ENCODE results near the gene TRIM46. TPM values are rescaled to one million over a fixed set of nuclear protein-coding genes. Genes with fewer than 3 reads are reported as not detected.

TRIM46 gene
- total and polyA plus RNA-seq, 9 of the 15 experiments (the other 6 are each of a cell fraction or from before 2014, with no cell fraction given) = 0.05 to 0.60 (median 0.16) TPM; not detected in 3

GRCh38 chr1:155226910-155227260, 53.2 kb downstream of the TRIM46 start (continued):
- no peak for TF ChIP-seq ZNF407 (IDR thresholded peaks at IDR 0.05; ENCODE audit: low read depth)
- TF ChIP-seq CBX5 (IDR thresholded peaks at IDR 0.05; ENCODE audit: borderline replicate concordance, low read depth) = no peak
- no peak for TF ChIP-seq EZH2 (IDR thresholded peaks at IDR 0.05; ENCODE audit: borderline replicate concordance, low read depth, low read length)
- 0 out of 2 replicates have a peak, but pooled peaks have one; percentile 42 for TF ChIP-seq ARID4B (CRISPR knock-in tag; IDR thresholded peaks at IDR 0.05)
- peak; percentile 48 for TF ChIP-seq GABPB1 (CRISPR knock-in tag; IDR thresholded peaks at IDR 0.05)
- peak; percentile 84 to 94 for TF ChIP-seq E2F6 (IDR thresholded peaks at IDR 0.05; ENCODE audit: borderline replicate concordance in 1 of 2, extremely low read depth in 1 of 2, insufficient read depth in 1 of 2, insufficient read length in 1 of 2, low read depth in 1 of 2, low read length in 1 of 2, poor library complexity in 1 of 2, severe bottlenecking in 1 of 2)
